ENCODE measurements around the gene HAUS8. TPM values are rescaled to one million over a fixed set of nuclear protein-coding genes. Genes with fewer than 3 reads are reported as not detected.

Gene HAUS8
- total and polyA plus RNA-seq, 9 of the 15 experiments (the other 6 are each of a cell fraction or from before 2014, with no cell fraction given), result 20.5 to 53.2 (median 36.0) TPM

DNA sequence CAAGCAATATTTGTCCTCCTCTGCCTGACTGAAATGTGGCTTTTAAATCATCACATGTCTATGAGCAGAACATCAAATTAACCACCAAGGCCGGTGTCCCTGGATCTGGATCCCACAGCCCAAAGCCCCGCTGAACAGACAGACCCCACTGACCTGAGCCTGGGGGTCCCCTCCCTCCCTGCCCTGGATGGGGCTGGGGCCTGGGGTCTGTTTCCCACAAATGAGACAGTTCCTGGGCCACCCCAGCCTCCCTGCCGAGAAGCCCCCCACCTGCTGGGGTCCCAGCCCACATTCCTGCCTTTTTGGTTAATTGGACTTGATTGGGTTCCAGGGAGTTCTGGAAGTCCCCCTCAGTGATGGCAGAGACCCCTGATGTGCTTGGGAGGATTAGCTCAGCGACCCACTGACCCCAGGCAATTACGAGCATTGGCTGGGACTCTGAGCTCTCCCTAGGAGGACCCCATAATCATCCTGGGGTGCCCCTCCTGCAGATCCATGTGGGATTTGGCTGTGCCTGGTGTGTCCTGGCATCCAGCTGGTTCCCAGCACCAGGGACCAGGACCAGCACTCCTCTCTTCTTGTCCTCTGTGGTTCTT lies 29.2 kb downstream of the HAUS8 start:
- DNase-seq (ENCODE audit: extremely low read depth in 1 of 4, low spot score in 3 of 4), result no peak
- H2AFZ ChIP-seq (ENCODE audit: low read depth, low read length), result no peak overlapping the region
- no peak for FAIRE-seq
- CTCF ChIA-PET (ENCODE audit: low intra/inter-chr PET ratio), result no interaction called here
- H3K4me2 ChIP-seq (ENCODE audit: insufficient read depth, low read length), result no peak overlapping the region
- H3K9me1 ChIP-seq (ENCODE audit: control insufficient read depth, insufficient read depth, low read length), result peaks cover 4% of the 10 kb centered on the region
- POLR2A ChIA-PET, result no interaction called here
- no TSS peak for BruUV-seq (replicated peaks)
- peaks cover 24% of the 10 kb centered on the region; the same call in 2 of the 3 replicates for H3K36me3 ChIP-seq (ENCODE audit: control insufficient read depth, insufficient read depth, low read length)
- no peaks in the 10 kb centered on the region for H3K79me2 ChIP-seq (ENCODE audit: control insufficient read depth, insufficient read depth, low read length)
- H3K4me1 ChIP-seq (replicated peaks in 1 of 2; ENCODE audit: control insufficient read depth in 2 of 2, insufficient read depth in 2 of 2, low read length in 2 of 2), result no peaks in the 10 kb centered on the region; a peak in 1 of 5 replicates
- peaks cover 8 to 15% of the 10 kb centered on the region in 2 experiments; a peak in 2 of 5 replicates for H3K27me3 ChIP-seq (ENCODE audit: control insufficient read depth in 2 of 2, insufficient read depth in 2 of 2, low read length in 2 of 2)
- ATAC-seq, result no peak
- intact Hi-C loops (cut with micrococcal nuclease) (loop anchor here (5.0 kb wide), 1 partner anchor 274 kb away; no protein-coding TSS in a partner anchor), in situ Hi-C loops (cut with MboI) (no loop called here)
- H3K4me3 ChIP-seq, result no peak overlapping the region
- H4K20me1 ChIP-seq (replicated peaks; ENCODE audit: control insufficient read depth, insufficient read depth, low read length), result 0 out of 2 replicates have a peak, but pooled peaks cover 8% of the 10 kb centered on the region
- H3K9me3 ChIP-seq (replicated peaks; ENCODE audit: control insufficient read depth, insufficient read depth, low read depth, low read length), result no peaks in the 10 kb centered on the region
- WGBS (ENCODE audit: insufficient coverage, low coverage, missing lambda C conversion rate), result 55% methylated on average over 4 of the region's 5 CpGs
- H3K27ac ChIP-seq (ENCODE audit: extremely low read depth, low read depth, low read length), result no peak overlapping the region
- H3K9ac ChIP-seq (ENCODE audit: insufficient read depth in 1 of 2, low read depth in 2 of 2, low read length in 2 of 2), result no peak overlapping the region
- TF ChIP-seq EHMT2 (IDR thresholded peaks at IDR 0.05) (no peak), ADNP (tag; IDR thresholded peaks at IDR 0.05) (no peak), TCF7L2 (IDR thresholded peaks at IDR 0.05; ENCODE audit: low read depth, low read length) (no peak), TRIM24 (IDR thresholded peaks at IDR 0.05) (no peak), FOXJ2 (tag; IDR thresholded peaks at IDR 0.05) (no peak), TCF3 (CRISPR knock-in tag; IDR thresholded peaks at IDR 0.05) (no peak), ZNF316 (IDR thresholded peaks at IDR 0.05) (no peak), ZNF436 (CRISPR knock-in tag; IDR thresholded peaks at IDR 0.05) (no peak), TGIF2 (CRISPR knock-in tag; IDR thresholded peaks at IDR 0.05) (no peak), ZNF347 (CRISPR knock-in tag; IDR thresholded peaks at IDR 0.05; ENCODE audit: low read depth) (no peak), ZNF717 (CRISPR knock-in tag; IDR thresholded peaks at IDR 0.05) (no peak), PRPF4 (IDR thresholded peaks at IDR 0.05; ENCODE audit: insufficient read depth, low read depth, low read length, poor library complexity, severe bottlenecking) (no peak), TEAD2 (tag; IDR thresholded peaks at IDR 0.05) (no peak), HDGF (IDR thresholded peaks at IDR 0.05) (no peak), CBX2 (IDR thresholded peaks at IDR 0.05; ENCODE audit: insufficient read depth, low read length, poor library complexity, severe bottlenecking) (no peak), YBX1 (IDR thresholded peaks at IDR 0.05) (no peak), HNRNPL (IDR thresholded peaks at IDR 0.05; ENCODE audit: low read depth, low read length) (no peak), ELF4 (CRISPR knock-in tag; IDR thresholded peaks at IDR 0.05) (no peak)
- TF ChIP-seq, protein P1, sequence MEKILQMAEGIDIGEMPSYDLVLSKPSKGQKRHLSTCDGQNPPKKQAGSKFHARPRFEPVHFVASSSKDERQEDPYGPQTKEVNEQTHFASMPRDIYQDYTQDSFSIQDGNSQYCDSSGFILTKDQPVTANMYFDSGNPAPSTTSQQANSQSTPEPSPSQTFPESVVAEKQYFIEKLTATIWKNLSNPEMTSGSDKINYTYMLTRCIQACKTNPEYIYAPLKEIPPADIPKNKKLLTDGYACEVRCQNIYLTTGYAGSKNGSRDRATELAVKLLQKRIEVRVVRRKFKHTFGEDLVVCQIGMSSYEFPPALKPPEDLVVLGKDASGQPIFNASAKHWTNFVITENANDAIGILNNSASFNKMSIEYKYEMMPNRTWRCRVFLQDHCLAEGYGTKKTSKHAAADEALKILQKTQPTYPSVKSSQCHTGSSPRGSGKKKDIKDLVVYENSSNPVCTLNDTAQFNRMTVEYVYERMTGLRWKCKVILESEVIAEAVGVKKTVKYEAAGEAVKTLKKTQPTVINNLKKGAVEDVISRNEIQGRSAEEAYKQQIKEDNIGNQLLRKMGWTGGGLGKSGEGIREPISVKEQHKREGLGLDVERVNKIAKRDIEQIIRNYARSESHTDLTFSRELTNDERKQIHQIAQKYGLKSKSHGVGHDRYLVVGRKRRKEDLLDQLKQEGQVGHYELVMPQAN (IDR thresholded peaks at IDR 0.05; ENCODE audit: borderline replicate concordance), result no peak
